Measurements from ENCODE around the gene TESK1. TPM values are rescaled to one million over a fixed set of nuclear protein-coding genes. Genes with fewer than 3 reads are reported as not detected.
"Not testable (repeated sequence)": the region's sequence is repeated elsewhere in the genome, so short reads cannot be mapped to it uniquely, and the experiment has no call there.

TESK1 gene
- total RNA-seq, 4 donors from 2014 or later: 11.9 to 69.2 (median 45.8) TPM

- TF ChIP-seq CTCF (IDR thresholded peaks at IDR 0.05) (no peak), EP300 (IDR thresholded peaks at IDR 0.05; ENCODE audit: low read depth) (no peak), POLR2AphosphoS5 (IDR thresholded peaks at IDR 0.05) (no peak), POLR2A (IDR thresholded peaks at IDR 0.05) (no peak)
- H3K36me3 ChIP-seq: no peaks in the 10 kb centered on the region
- DNase-seq: no peak
- peaks cover 0 to 19% (median 0%) of the 10 kb centered on the region in 4 donors for H3K4me1 ChIP-seq
- intact Hi-C loops (cut with DNase I; ENCODE audit: low total_unique reads) (no loop called here), in situ Hi-C loops (cut with MboI; ENCODE audit: low pct_ligation_motif_present in 1 of 4, low pct_unique_long_range_greater_than_20kb in 1 of 4, low sequenced_read_pairs in 3 of 4) (no loop called here)
- H3K4me3 ChIP-seq: no peak overlapping the region
- 80 to 82% methylated on average over 1 of the region's 1 CpG for WGBS, 2 donors (ENCODE audit: low coverage in 1 of 2)
- H3K27ac ChIP-seq: no peak overlapping the region
- H3K27me3 ChIP-seq: no peaks in the 10 kb centered on the region
- no peaks in the 10 kb centered on the region for H3K9me3 ChIP-seq
Observed at GRCh38 chr9:35639631-35640030, 34.6 kb downstream of the TESK1 start.

DNA sequence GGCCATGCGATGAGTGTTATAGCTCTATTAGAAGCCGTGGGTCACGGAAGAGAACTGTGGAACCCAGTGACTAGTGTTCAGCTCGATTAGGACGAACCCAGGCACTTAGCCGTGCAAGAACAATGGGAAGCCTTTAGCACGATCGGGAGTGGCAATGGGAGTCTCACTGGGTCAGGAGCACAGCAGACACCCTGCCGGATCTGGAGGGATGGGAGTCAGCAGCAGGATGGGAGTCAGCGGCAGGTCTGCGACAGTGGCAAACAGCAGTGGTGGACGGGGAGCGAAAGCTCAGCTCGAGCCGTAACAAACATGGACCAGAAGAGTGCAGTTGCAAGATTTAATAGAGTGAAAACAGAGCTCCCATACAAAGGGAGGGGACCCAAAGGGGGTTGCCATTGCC lies 35.4 kb downstream of the TESK1 start:
- H3K4me1 ChIP-seq: peaks cover 0 to 16% (median 0%) of the 10 kb centered on the region in 4 donors
- H3K27ac ChIP-seq; DNase-seq; H3K27me3 ChIP-seq; H3K4me3 ChIP-seq; H3K9me3 ChIP-seq; intact Hi-C loops (cut with DNase I; ENCODE audit: low total_unique reads); H3K36me3 ChIP-seq; in situ Hi-C loops (cut with MboI; ENCODE audit: low pct_ligation_motif_present in 1 of 4, low pct_unique_long_range_greater_than_20kb in 1 of 4, low sequenced_read_pairs in 3 of 4): not testable (repeated sequence)
- WGBS, 2 donors (ENCODE audit: low coverage in 1 of 2): 96 to 97% methylated on average over 4 to 15 of the region's 15 CpGs

GRCh38 chr9:35641478-35641877 lies 36.4 kb downstream of the TESK1 start:
- H3K27ac ChIP-seq; intact Hi-C loops (cut with DNase I; ENCODE audit: low total_unique reads): not testable (repeated sequence)

GRCh38 chr9:35643046-35643445 lies 38.0 kb downstream of the TESK1 start:
- Histone ChIP-seq H3K4me3 (no peak overlapping the region), H3K9me3 (no peaks in the 10 kb centered on the region), H3K4me1 (peaks cover 4 to 17% (median 8%) of the 10 kb centered on the region in 4 donors), H3K27ac (no peak overlapping the region), H3K36me3 (no peaks in the 10 kb centered on the region), H3K27me3 (no peaks in the 10 kb centered on the region)
- 67 to 97% methylated on average over 1 to 12 of the region's 12 CpGs for WGBS, 2 donors (ENCODE audit: low coverage in 1 of 2)
- no peak for DNase-seq
- in situ Hi-C loops (cut with MboI; ENCODE audit: low pct_ligation_motif_present in 1 of 4, low pct_unique_long_range_greater_than_20kb in 1 of 4, low sequenced_read_pairs in 3 of 4) (no loop called here), intact Hi-C loops (cut with DNase I; ENCODE audit: low total_unique reads) (no loop called here)
- no peak for TF ChIP-seq POLR2A (IDR thresholded peaks at IDR 0.05)
- TF ChIP-seq EP300 (IDR thresholded peaks at IDR 0.05; ENCODE audit: low read depth): no peak
- no peak for TF ChIP-seq CTCF (IDR thresholded peaks at IDR 0.05)
- TF ChIP-seq POLR2AphosphoS5 (IDR thresholded peaks at IDR 0.05): no peak

More at GRCh38 chr9:35641478-35641877, 36.4 kb downstream of the TESK1 start:
- H3K27me3 ChIP-seq; H3K36me3 ChIP-seq; H3K9me3 ChIP-seq; in situ Hi-C loops (cut with MboI; ENCODE audit: low pct_ligation_motif_present in 1 of 4, low pct_unique_long_range_greater_than_20kb in 1 of 4, low sequenced_read_pairs in 3 of 4); H3K4me3 ChIP-seq; DNase-seq: not testable (repeated sequence)
- peaks cover 0 to 15% (median 3%) of the 10 kb centered on the region in 4 donors for H3K4me1 ChIP-seq
- 92 to 100% methylated on average over 1 to 3 of the region's 3 CpGs for WGBS, 2 donors (ENCODE audit: low coverage in 1 of 2)

DNA sequence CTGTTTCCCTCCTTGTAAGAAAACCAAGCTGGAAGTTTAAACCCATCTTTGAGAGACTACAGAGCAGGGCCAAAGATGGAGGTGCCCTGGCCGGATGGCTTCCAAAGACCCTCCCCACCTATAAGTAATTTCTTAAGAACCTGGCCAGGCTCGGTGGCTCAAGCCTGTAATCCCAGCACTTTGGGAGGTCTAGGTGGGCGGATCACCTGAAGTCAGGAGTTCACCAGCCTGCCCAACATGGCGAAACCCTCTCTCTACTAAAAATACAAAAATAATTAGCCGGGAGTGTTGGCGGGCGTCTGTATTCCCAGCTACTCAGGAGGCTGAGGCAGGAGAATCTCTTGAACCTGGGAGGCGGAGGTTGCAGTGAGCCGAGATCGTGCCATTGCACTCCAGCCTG lies 40.7 kb downstream of the TESK1 start:
- DNase-seq; H3K36me3 ChIP-seq; in situ Hi-C loops (cut with MboI; ENCODE audit: low pct_ligation_motif_present in 1 of 4, low pct_unique_long_range_greater_than_20kb in 1 of 4, low sequenced_read_pairs in 3 of 4); H3K9me3 ChIP-seq; H3K27me3 ChIP-seq; intact Hi-C loops (cut with DNase I; ENCODE audit: low total_unique reads): not testable (repeated sequence)
- H3K4me1 ChIP-seq: peaks cover 4 to 16% (median 9%) of the 10 kb centered on the region in 4 donors
- H3K4me3 ChIP-seq: peak overlapping the region; percentile 47 to 68 (median 55)
- 15 to 39% methylated on average over 6 to 10 of the region's 10 CpGs for WGBS, 2 donors (ENCODE audit: low coverage in 1 of 2)
- H3K27ac ChIP-seq: peak overlapping the region; percentile 81 to 97 (median 92)

- no peaks in the 10 kb centered on the region for H3K9me3 ChIP-seq
- H3K27ac ChIP-seq: peak overlapping the region; percentile 81 to 97 (median 92)
- no peak for DNase-seq
- intact Hi-C loops (cut with DNase I; ENCODE audit: low total_unique reads) (no loop called here), in situ Hi-C loops (cut with MboI; ENCODE audit: low pct_ligation_motif_present in 1 of 4, low pct_unique_long_range_greater_than_20kb in 1 of 4, low sequenced_read_pairs in 3 of 4) (no loop called here)
- H3K36me3 ChIP-seq: no peaks in the 10 kb centered on the region
- H3K4me1 ChIP-seq: peaks cover 4 to 20% (median 13%) of the 10 kb centered on the region in 4 donors
- 1 to 3% methylated on average over 5 to 11 of the region's 11 CpGs for WGBS, 2 donors (ENCODE audit: low coverage in 1 of 2)
- H3K4me3 ChIP-seq: peak overlapping the region; percentile 47 to 68 (median 55)
- no peaks in the 10 kb centered on the region for H3K27me3 ChIP-seq
- TF ChIP-seq POLR2AphosphoS5 (IDR thresholded peaks at IDR 0.05) (no peak), CTCF (IDR thresholded peaks at IDR 0.05) (peak in 1 of 5 experiments; percentile 3), EP300 (IDR thresholded peaks at IDR 0.05; ENCODE audit: low read depth) (no peak)
Observed at GRCh38 chr9:35646153-35646532, 41.1 kb downstream of the TESK1 start.
